Measurements from ENCODE around the gene HIF1AN.

Gene HIF1AN

GRCh38 chr10:100529475-100530298, 6.1 kb upstream of the HIF1AN start, which contains the start of gene NDUFB8:
Gene NDUFB8, minus strand, starts transcription at chr10:100529871. Its CDS starts 20 bp downstream, at chr10:100529851.
- Histone ChIP-seq H3K27me3 (ENCODE audit: control insufficient read depth in 1 of 2, insufficient read depth in 1 of 2, low read length in 2 of 2) (no peaks in the 10 kb centered on the region), H4K91ac (ENCODE audit: low read length) (peak within 1 kb of the TSS; percentile 90), H3K79me1 (replicated peaks; ENCODE audit: low read length, poor library complexity, severe bottlenecking) (peaks cover 22% of the 10 kb centered on the region), H2BK12ac (ENCODE audit: low read length in 2 of 2) (peak within 1 kb of the TSS in 1 of 2 experiments; percentile 79), H3K4me1 (ENCODE audit: control insufficient read depth, insufficient read depth, low read depth, low read length) (peaks cover 6% of the 10 kb centered on the region), H3K4ac (ENCODE audit: low read depth in 1 of 2, low read length in 2 of 2) (peak within 1 kb of the TSS; percentile 87 to 97), H4K8ac (ENCODE audit: low read length) (peak within 1 kb of the TSS; percentile 99), H3K27ac (ENCODE audit: low read length, poor library complexity, severe bottlenecking) (peak within 1 kb of the TSS; percentile 58), H3K36me3 (ENCODE audit: control insufficient read depth in 1 of 2, insufficient read depth in 2 of 2, low read depth in 1 of 2, low read length in 2 of 2) (peaks cover 17 to 33% of the 10 kb centered on the region in 2 experiments), H2BK15ac (ENCODE audit: low read depth, poor library complexity, severe bottlenecking) (peak within 1 kb of the TSS; percentile 83), H3K9me3 (ENCODE audit: control insufficient read depth, low read length) (no peaks in the 10 kb centered on the region), H3K18ac (ENCODE audit: low read depth in 1 of 2, low read length in 2 of 2) (peak within 1 kb of the TSS; percentile 92 to 95), H3K4me2 (ENCODE audit: low read length, poor library complexity, severe bottlenecking) (peak within 1 kb of the TSS; percentile 99), H2BK120ac (ENCODE audit: low read depth, low read length) (peak within 1 kb of the TSS; percentile 49), H3K23ac (ENCODE audit: low read length in 2 of 2) (peak within 1 kb of the TSS in 1 of 2 experiments; percentile 99), H2BK5ac (ENCODE audit: low read depth, low read length, poor library complexity, severe bottlenecking) (peak within 1 kb of the TSS; percentile 68), H2AFZ (ENCODE audit: low read depth, low read length) (peak within 1 kb of the TSS; percentile 96), H3K4me3 (ENCODE audit: insufficient read depth in 1 of 2, low read depth in 1 of 2, low read length in 2 of 2) (peak within 1 kb of the TSS; percentile 98 to 99), H3K14ac (ENCODE audit: low read length in 2 of 2) (peak within 1 kb of the TSS; percentile 25 to 96), H2AK5ac (ENCODE audit: low read length, severe bottlenecking) (peak within 1 kb of the TSS; percentile 90), H3K9ac (ENCODE audit: low read length) (peak within 1 kb of the TSS; percentile 97)
- WGBS, result 4% methylated on average over 40 of the region's 43 CpGs
- peak; percentile 82 for DNase-seq

DNA sequence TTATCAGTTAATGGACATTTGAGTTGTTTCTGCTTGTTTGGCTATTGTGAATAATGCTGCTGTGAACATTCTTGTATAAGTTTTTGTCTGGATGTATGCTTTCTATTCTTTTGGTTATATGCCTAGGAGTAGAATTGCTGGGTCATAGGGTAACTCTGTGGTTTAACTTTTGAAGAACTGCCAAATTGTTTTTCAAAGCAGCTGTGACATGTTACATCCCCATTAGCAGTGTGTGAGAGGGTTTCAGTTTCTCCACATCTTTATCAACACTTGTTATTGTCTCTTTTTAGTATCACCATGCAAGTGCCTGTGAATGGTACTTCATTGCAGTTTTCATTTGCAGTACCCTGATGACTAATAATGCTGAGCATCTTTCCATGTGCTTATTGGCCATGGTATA, 4.0 kb upstream of the HIF1AN start:
- peaks cover 23% of the 10 kb centered on the region for H3K79me1 ChIP-seq (replicated peaks; ENCODE audit: low read length, poor library complexity, severe bottlenecking)
- no peaks in the 10 kb centered on the region for H3K9me3 ChIP-seq (ENCODE audit: control insufficient read depth, low read length)
- H2AFZ ChIP-seq (ENCODE audit: low read depth, low read length), result no peak overlapping the region
- H4K8ac ChIP-seq (ENCODE audit: low read length), result no peak overlapping the region
- H3K27me3 ChIP-seq (ENCODE audit: control insufficient read depth in 1 of 2, insufficient read depth in 1 of 2, low read length in 2 of 2), result no peaks in the 10 kb centered on the region
- no peak overlapping the region for H2BK5ac ChIP-seq (ENCODE audit: low read depth, low read length, poor library complexity, severe bottlenecking)
- H3K36me3 ChIP-seq (ENCODE audit: control insufficient read depth in 1 of 2, insufficient read depth in 2 of 2, low read depth in 1 of 2, low read length in 2 of 2), result peaks cover 2 to 12% of the 10 kb centered on the region in 2 experiments
- no peak for DNase-seq
- H3K18ac ChIP-seq (ENCODE audit: low read depth in 1 of 2, low read length in 2 of 2), result no peak overlapping the region
- no peak overlapping the region for H2AK5ac ChIP-seq (ENCODE audit: low read length, severe bottlenecking)
- H3K4me1 ChIP-seq (ENCODE audit: control insufficient read depth, insufficient read depth, low read depth, low read length), result peaks cover 6% of the 10 kb centered on the region
- H4K91ac ChIP-seq (ENCODE audit: low read length), result no peak overlapping the region
- no peak overlapping the region for H2BK120ac ChIP-seq (ENCODE audit: low read depth, low read length)
- no peak overlapping the region for H3K9ac ChIP-seq (ENCODE audit: low read length)
- no peak overlapping the region for H3K23ac ChIP-seq (ENCODE audit: low read length in 2 of 2)
- H2BK12ac ChIP-seq (ENCODE audit: low read length in 2 of 2), result no peak overlapping the region
- H2BK15ac ChIP-seq (ENCODE audit: low read depth, poor library complexity, severe bottlenecking), result no peak overlapping the region
- H3K27ac ChIP-seq (ENCODE audit: low read length, poor library complexity, severe bottlenecking), result no peak overlapping the region
- no peak overlapping the region for H3K4ac ChIP-seq (ENCODE audit: low read depth in 1 of 2, low read length in 2 of 2)
- no peak overlapping the region for H3K4me2 ChIP-seq (ENCODE audit: low read length, poor library complexity, severe bottlenecking)
- no peak overlapping the region for H3K4me3 ChIP-seq (ENCODE audit: insufficient read depth in 1 of 2, low read depth in 1 of 2, low read length in 2 of 2)
- H3K14ac ChIP-seq (ENCODE audit: low read length in 2 of 2), result no peak overlapping the region

DNA sequence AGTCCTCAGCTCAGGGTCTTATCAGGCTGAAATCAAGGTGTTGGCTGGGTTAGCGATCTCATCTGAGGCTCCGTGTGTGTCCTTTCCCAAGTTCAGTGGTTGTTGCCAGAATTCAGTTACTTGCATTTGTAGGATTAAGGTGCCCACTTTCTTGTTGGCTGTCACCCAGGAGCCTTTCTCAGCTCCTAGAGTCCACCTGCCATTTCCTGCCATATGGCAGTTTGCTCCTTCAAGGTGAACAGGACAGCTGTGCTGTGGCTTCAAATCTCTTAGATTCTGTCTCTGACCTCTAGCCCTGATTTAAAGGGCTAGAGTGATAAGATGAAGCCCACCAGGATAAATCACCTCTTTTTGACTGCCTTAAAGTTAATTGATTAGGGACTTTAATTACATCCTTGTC, 1.0 kb upstream of the HIF1AN start:
- Histone ChIP-seq H2AK5ac (ENCODE audit: low read length, severe bottlenecking) (no peak overlapping the region), H3K27me3 (ENCODE audit: control insufficient read depth in 1 of 2, insufficient read depth in 1 of 2, low read length in 2 of 2) (no peaks in the 10 kb centered on the region), H4K8ac (ENCODE audit: low read length) (no peak overlapping the region), H3K4me1 (ENCODE audit: control insufficient read depth, insufficient read depth, low read depth, low read length) (peaks cover 8% of the 10 kb centered on the region), H4K91ac (ENCODE audit: low read length) (no peak overlapping the region), H3K18ac (ENCODE audit: low read depth in 1 of 2, low read length in 2 of 2) (no peak overlapping the region), H2BK120ac (ENCODE audit: low read depth, low read length) (no peak overlapping the region), H3K9ac (ENCODE audit: low read length) (no peak overlapping the region), H3K27ac (ENCODE audit: low read length, poor library complexity, severe bottlenecking) (no peak overlapping the region), H2BK5ac (ENCODE audit: low read depth, low read length, poor library complexity, severe bottlenecking) (no peak overlapping the region), H3K4ac (ENCODE audit: low read depth in 1 of 2, low read length in 2 of 2) (no peak overlapping the region), H2BK15ac (ENCODE audit: low read depth, poor library complexity, severe bottlenecking) (no peak overlapping the region), H3K4me2 (ENCODE audit: low read length, poor library complexity, severe bottlenecking) (no peak overlapping the region), H3K79me1 (replicated peaks; ENCODE audit: low read length, poor library complexity, severe bottlenecking) (peaks cover 23% of the 10 kb centered on the region), H3K14ac (ENCODE audit: low read length in 2 of 2) (no peak overlapping the region), H3K36me3 (ENCODE audit: control insufficient read depth in 1 of 2, insufficient read depth in 2 of 2, low read depth in 1 of 2, low read length in 2 of 2) (peaks cover 8 to 22% of the 10 kb centered on the region in 2 experiments), H3K9me3 (ENCODE audit: control insufficient read depth, low read length) (no peaks in the 10 kb centered on the region), H2AFZ (ENCODE audit: low read depth, low read length) (no peak overlapping the region), H3K23ac (ENCODE audit: low read length in 2 of 2) (no peak overlapping the region), H2BK12ac (ENCODE audit: low read length in 2 of 2) (no peak overlapping the region), H3K4me3 (ENCODE audit: insufficient read depth in 1 of 2, low read depth in 1 of 2, low read length in 2 of 2) (no peak overlapping the region)
- no peak for DNase-seq
- WGBS, result 61% methylated on average over 2 of the region's 2 CpGs

- Histone ChIP-seq H3K18ac (ENCODE audit: low read depth in 1 of 2, low read length in 2 of 2) (peak overlapping the region in 1 of 2 experiments; percentile 66), H3K9ac (ENCODE audit: low read length) (peak overlapping the region; percentile 89), H3K4me1 (ENCODE audit: control insufficient read depth, insufficient read depth, low read depth, low read length) (peaks cover 4% of the 10 kb centered on the region), H3K4me3 (ENCODE audit: insufficient read depth in 1 of 2, low read depth in 1 of 2, low read length in 2 of 2) (peak overlapping the region in 1 of 2 experiments; percentile 94), H3K4me2 (ENCODE audit: low read length, poor library complexity, severe bottlenecking) (peak overlapping the region; percentile 57), H4K91ac (ENCODE audit: low read length) (no peak overlapping the region), H3K9me3 (ENCODE audit: control insufficient read depth, low read length) (no peaks in the 10 kb centered on the region), H3K27ac (ENCODE audit: low read length, poor library complexity, severe bottlenecking) (no peak overlapping the region), H2BK12ac (ENCODE audit: low read length in 2 of 2) (no peak overlapping the region), H3K4ac (ENCODE audit: low read depth in 1 of 2, low read length in 2 of 2) (no peak overlapping the region), H2BK15ac (ENCODE audit: low read depth, poor library complexity, severe bottlenecking) (no peak overlapping the region), H2AK5ac (ENCODE audit: low read length, severe bottlenecking) (no peak overlapping the region), H3K23ac (ENCODE audit: low read length in 2 of 2) (no peak overlapping the region), H4K8ac (ENCODE audit: low read length) (peak overlapping the region; percentile 90), H3K79me1 (replicated peaks; ENCODE audit: low read length, poor library complexity, severe bottlenecking) (peaks cover 20% of the 10 kb centered on the region), H2AFZ (ENCODE audit: low read depth, low read length) (peak overlapping the region; percentile 40), H3K27me3 (ENCODE audit: control insufficient read depth in 1 of 2, insufficient read depth in 1 of 2, low read length in 2 of 2) (no peaks in the 10 kb centered on the region), H3K36me3 (ENCODE audit: control insufficient read depth in 1 of 2, insufficient read depth in 2 of 2, low read depth in 1 of 2, low read length in 2 of 2) (peaks cover 9 to 26% of the 10 kb centered on the region in 2 experiments), H2BK120ac (ENCODE audit: low read depth, low read length) (no peak overlapping the region), H2BK5ac (ENCODE audit: low read depth, low read length, poor library complexity, severe bottlenecking) (no peak overlapping the region), H3K14ac (ENCODE audit: low read length in 2 of 2) (no peak overlapping the region)
- DNase-seq, result no peak
- WGBS, result 51% methylated on average over 4 of the region's 4 CpGs
Observed at GRCh38 chr10:100535338-100535714, 417 bp upstream of the HIF1AN start.
